ENCODE results near the gene METTL22. TPM values are rescaled to one million over a fixed set of nuclear protein-coding genes. Genes with fewer than 3 reads are reported as not detected.

METTL22 gene
- total and polyA plus RNA-seq, 10 of the 15 experiments (the other 5 are each of a cell fraction or from before 2014, with no cell fraction given): 6.4 to 34.7 (median 18.8) TPM

DNA sequence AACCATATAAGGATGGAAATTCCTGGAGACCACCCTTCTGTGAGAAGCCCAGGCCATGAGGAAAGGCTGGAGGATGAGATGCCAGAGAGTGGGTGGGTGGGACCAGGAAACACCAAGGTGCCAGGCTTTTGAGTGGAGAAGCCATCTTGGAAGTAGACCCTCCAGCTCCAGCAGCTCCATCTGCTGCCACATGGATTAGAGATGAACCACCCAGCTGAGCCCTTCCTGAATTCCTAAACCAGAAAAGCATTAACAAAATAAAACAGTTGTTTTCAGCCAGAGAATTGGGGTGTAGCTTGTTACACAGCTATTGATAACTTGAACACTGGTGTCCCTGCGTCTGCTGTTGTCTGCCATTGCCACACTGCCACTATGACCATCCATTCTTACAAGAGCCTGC is 24.9 kb upstream of the METTL22 start:
- CTCF ChIA-PET: no interaction called here
- no peak overlapping the region for H3K4me2 ChIP-seq (ENCODE audit: control insufficient read depth, insufficient read depth)
- H3K27me3 ChIP-seq (replicated peaks in 1 of 2; ENCODE audit: control insufficient read depth in 2 of 2, insufficient read depth in 2 of 2, low read length in 1 of 2): no peaks in the 10 kb centered on the region
- no peaks in the 10 kb centered on the region for H4K20me1 ChIP-seq (ENCODE audit: control insufficient read depth, insufficient read depth)
- H3K9me3 ChIP-seq (replicated peaks; ENCODE audit: control insufficient read depth, insufficient read depth, low read length): no peaks in the 10 kb centered on the region; the same call in 1 of the 3 replicates
- FAIRE-seq: no peak
- TF ChIP-seq POU2F2 (IDR thresholded peaks at IDR 0.05; ENCODE audit: borderline replicate concordance, low read depth, low read length): no peak
- TF ChIP-seq MYC (IDR thresholded peaks at IDR 0.05; ENCODE audit: insufficient read depth, insufficient read length, insufficient replicate concordance, low read length, severe bottlenecking): no peak
- no peak for TF ChIP-seq TAF1 (IDR thresholded peaks at IDR 0.05; ENCODE audit: borderline replicate concordance, low read depth, low read length)
- TF ChIP-seq RELA (IDR thresholded peaks at IDR 0.05; ENCODE audit: borderline replicate concordance, partially characterized antibody): no peak
- no peak for TF ChIP-seq IKZF2 (IDR thresholded peaks at IDR 0.05)
- no peak for TF ChIP-seq BHLHE40 (IDR thresholded peaks at IDR 0.05; ENCODE audit: borderline replicate concordance in 1 of 2, low read depth in 2 of 2, low read length in 1 of 2)
- TF ChIP-seq, protein P1, sequence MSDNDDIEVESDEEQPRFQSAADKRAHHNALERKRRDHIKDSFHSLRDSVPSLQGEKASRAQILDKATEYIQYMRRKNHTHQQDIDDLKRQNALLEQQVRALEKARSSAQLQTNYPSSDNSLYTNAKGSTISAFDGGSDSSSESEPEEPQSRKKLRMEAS (IDR thresholded peaks at IDR 0.05; ENCODE audit: low read depth, low read length): no peak
- no peak for TF ChIP-seq BMI1 (IDR thresholded peaks at IDR 0.05; ENCODE audit: borderline replicate concordance)
- TF ChIP-seq ZNF24 (IDR thresholded peaks at IDR 0.05): no peak
- no peak for TF ChIP-seq TCF7 (IDR thresholded peaks at IDR 0.05; ENCODE audit: borderline replicate concordance)
- TF ChIP-seq PML (IDR thresholded peaks at IDR 0.05; ENCODE audit: low read length): no peak
- H3K4me3 ChIP-seq: no peak overlapping the region
- no peak overlapping the region for H2AFZ ChIP-seq (ENCODE audit: control insufficient read depth, low read depth, low read length)
- RAD21 ChIA-PET (ENCODE audit: unreplicated experiment): no interaction called here
- SMC1A ChIA-PET (ENCODE audit: uncharacterized antibody, unreplicated experiment): no interaction called here
- H3K27ac ChIP-seq (ENCODE audit: control insufficient read depth, insufficient read depth): no peak overlapping the region
- no peaks in the 10 kb centered on the region for H3K36me3 ChIP-seq (ENCODE audit: control insufficient read depth in 2 of 2, insufficient read depth in 2 of 2, low read length in 1 of 2)
- no peak overlapping the region for H3K9ac ChIP-seq (ENCODE audit: control insufficient read depth, insufficient read depth, low read length)
- no peaks in the 10 kb centered on the region for H3K4me1 ChIP-seq (ENCODE audit: control insufficient read depth, insufficient read depth, low read length)
- no peaks in the 10 kb centered on the region for H3K79me2 ChIP-seq (ENCODE audit: control insufficient read depth, insufficient read depth, low read length)
- ATAC-seq: no peak
- in situ Hi-C loops (cut with MboI) (no loop called here), intact Hi-C loops (cut with micrococcal nuclease; ENCODE audit: unreplicated experiment) (no loop called here)
- no peak for DNase-seq (ENCODE audit: low read depth, low spot score)
- BruUV-seq (replicated peaks): no TSS peak
- POLR2A ChIA-PET: no interaction called here
- WGBS (ENCODE audit: insufficient coverage, insufficient replicate concordance, low lambda C conversion rate, missing lambda C conversion rate): 0% methylated on average over 1 of the region's 1 CpG

Measured in GM12878 (cell line).